Activated CD4-positive, alpha-beta T cell treated with anti-CD3 and anti-CD28 coated beads, Interleukin-2, amount 50 U/mL, for 24 hours (primary cell): Measurements from ENCODE around the gene CGNL1.

Source experiments
- DNase-seq, 2 donors: peaks; one replicate each; pipeline ENCODE4 v3.0.0-alpha.2; 2020; ENCODE audit warnings: low read depth in 1 of 2, low spot score in 1 of 2

The CGNL1 gene

DNA sequence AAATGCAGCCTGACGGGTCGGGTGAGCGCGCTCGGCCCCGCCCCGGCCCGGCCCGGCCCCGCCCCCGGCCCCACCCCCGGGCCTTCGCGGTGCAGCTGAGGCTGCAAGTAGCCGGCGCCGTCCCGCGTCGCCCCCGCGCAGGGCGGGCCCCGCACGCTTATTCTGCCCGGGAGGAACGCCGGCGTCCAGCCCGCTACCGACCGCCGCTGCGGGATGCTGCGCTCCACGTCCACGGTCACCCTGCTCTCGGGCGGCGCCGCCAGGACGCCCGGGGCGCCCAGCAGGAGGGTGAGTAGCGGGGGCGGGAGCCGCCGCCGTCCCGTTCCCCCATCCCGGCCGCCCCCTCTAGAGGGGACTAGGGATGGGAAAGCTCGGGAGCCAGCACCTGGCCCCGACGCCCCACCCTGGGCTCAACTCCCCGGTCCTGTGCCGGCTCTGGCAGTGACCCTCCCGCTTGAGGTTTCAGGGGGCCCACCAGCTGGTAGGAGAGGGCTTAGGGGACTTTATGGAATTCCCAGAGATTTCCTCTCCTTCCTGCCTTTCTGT is 215.6 kb downstream of the CGNL1 start, which contains the start of gene MYZAP:
Gene MYZAP, plus strand, starts transcription at position 83 of the 546 bp plus-strand sequence. Its CDS starts 131 bp downstream, at position 214.
- peak; percentile 16 to 21 for DNase-seq

DNA sequence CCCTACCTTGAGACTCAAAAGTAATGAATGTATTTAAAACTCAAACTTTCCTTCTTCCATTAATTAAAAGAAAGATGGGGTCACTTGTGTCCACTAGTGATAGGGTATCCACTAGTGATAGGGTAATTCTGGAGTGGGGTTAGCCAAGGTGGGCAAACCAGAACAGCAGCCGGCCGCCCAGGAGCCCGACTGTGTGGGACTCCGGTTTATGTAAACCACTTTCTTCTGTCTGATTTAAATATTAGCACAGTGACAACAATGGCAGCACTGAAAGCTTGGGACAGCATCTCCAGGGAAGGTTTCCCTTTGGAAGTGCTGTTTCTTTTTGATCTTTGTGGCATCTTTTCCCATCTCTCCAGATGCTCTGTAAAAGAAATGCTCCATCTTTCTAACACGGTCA is 216.1 kb downstream of the CGNL1 start:
- DNase-seq = no peak

DNA sequence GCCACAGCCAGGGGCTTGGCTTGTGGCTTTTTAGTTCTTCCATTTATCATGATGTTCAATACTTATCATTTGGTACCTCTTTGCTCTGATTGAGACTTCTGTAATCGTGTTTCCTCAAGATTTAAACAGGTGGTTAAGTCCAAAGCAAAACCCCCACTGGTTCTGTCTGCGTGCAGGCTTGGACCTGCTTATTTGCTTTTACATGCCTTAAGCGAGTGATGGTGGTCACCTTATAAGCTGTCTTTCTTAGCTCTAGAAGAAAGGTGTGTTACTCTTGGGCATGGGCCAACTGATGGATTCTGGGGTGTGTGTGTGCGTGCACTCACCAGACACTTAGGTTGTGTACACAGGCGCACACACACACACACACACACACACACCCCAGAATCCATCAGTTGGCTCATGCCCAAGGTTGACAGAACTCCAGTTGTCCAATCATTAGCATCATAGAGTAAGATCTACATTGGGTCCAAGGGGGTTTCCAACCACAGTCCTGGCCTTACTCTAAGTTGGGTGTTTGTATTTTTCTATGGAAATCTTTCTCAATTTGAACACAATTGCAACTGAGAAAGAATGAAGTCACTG is 216.6 kb downstream of the CGNL1 start:
- no peak for DNase-seq

DNA sequence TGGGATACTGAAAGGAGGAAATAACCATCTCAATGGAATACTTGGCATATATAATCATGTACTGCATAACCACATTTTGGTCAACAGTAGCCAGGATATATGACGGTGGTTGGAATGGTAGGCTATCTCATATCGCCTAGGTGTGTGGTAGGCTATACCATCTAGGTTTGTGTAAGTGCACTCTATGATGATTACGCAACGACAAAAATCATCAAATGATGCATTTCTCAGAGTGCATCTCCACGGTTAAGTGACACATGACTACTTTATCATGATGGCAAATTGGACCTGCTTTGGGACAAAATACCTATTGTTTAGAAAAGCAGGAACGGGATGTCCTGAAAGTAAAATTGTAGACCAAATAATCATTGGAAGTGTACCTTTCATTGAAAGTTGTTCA is 218.2 kb downstream of the CGNL1 start:
- DNase-seq = no peak

DNA sequence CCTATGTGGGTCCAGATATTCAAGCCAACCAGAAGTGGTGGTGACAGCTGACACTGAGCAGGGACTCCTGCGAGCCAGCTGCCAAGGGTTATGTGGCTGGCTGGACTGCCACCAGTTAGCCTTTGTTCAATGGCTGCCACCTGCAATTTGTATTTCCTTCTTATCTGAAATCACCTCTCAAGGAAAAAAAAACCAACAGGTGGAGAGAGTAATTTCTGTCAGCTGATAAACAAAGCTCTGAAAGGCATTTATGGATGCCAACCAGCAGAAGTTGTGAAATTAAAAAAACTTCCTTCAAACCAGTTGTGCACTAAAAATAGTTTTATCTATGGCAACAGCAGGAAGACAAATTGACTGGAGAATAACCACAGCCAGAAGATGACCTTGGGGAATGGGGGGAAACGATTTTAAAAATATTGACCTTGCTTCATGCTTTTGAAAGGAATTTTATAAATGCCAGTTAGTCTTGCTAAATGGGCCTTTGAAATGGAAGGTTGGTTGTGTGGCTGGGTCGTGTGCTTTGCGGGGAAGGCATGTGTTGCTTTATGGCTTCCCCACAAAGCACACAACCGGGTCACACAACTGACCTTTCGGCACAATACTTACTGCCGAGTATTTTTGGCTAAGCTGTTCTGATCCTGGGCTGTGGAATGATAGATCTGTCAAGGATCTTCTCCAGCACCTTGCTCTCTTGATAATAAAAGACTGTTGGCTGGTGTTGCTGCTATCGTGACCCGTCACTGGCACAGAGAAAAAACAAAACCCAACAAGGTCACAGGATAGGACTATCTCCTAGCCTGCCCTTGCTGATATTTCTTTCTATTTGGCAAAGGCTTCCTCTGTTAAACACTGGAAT is 218.9 kb downstream of the CGNL1 start:
- DNase-seq = no peak

DNA sequence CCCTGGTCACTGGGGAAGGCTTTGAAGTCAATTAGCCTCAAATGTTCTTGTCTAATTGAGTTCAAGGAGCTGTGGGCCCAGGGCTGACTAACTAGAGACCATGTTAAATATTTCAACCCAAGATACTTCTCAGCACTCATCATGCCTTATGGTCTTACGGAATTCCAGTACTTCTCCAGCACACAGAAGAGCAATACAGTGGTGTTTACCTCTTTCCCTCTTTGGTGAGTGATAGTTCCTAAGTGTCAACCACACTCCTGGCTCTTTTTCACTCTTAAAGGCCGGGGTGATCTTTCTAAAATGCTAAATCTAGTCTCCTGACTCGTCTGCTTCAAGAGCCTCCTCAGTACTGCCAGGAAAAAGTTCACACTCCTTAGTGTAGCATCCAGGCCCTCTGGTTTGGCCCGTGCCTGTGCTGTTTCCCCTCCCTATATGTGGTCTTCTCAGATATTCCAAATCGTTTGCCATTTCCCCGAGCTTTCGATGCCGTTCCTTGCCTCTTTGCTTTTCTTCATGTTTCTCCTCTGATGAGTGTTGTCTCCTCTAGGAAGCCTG is 220.1 kb downstream of the CGNL1 start:
- no peak for DNase-seq

DNA sequence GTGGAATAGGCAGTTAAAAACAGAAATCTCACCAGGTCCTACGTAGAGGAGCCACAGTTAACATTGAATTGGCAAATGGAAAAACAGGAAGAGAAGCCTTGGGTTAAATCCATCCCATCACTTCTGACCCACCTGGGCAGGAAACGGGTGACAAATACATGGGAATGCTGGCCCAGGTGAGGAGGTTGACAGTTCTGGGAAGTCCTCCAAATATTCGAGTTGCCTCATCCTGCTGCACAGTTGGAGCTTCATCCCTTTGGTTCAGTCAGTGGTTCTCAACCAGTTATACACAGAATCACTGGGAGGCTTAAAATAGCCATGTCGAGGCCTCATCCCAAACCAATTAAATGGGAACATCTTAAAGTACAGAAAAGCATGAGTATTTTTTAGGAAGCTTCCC is 220.7 kb downstream of the CGNL1 start:
- DNase-seq = no peak

DNA sequence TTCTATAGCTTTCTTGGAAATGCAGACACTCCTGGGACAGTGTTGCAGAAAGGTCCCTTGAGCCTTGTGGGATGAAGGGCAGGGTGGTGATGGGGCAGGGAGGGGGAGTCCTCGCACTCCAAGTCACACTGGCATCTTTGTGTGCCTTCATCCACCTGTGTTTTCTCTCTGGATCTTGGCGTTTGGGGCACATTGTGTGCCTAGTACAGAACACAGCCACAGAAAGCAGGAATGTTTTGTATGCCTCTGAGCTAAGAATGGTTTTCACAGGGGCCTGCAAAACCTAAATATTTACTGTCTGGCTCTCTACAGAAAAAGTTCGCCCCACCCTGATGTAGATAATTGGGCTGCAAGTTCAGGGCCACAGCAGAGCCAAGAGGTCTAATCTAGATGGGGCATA is 221.1 kb downstream of the CGNL1 start:
- no peak for DNase-seq

DNA sequence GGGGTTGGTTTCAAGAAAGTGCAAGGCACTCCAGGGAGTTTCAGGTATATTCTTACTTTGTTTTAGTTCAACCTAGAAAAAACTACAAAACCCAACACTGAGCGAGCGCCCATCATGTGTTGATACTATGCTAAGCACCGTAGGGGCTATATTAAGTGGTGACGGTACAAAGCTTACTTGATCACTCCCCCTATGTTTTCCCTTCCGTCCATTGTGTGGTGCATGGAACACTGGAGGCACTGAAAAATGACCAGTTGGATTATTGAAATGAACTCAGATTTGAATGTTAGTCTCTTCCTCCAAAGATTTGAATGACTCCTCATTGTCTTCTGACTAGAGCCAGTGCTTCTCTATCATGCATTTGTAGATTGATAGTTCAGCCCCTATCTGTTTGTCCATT is 222.0 kb downstream of the CGNL1 start:
- DNase-seq = no peak

DNA sequence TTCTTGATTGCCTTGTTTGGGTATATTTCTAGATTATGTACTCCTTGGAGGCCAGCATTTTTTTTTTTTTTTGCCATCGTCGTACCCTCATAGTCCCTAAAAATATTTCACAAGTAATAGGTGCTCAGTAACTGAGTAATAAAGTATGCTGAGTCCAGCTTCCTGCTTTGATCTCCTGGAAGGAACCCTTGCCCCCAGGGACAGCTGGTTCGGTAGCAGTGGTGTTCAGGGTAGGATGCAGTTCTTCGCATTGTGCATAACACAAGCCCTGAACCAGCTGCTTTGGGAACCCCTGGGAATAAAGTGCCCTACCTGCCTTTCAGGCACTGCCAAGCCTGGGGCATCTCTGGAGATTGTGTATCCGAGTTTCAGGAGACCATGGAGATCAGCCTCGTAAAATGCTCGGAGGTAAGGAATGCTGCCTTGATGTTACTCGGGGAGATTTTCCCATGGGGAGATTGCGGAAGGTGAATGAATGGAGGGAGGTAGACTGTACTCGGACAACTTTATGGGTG is 223.0 kb downstream of the CGNL1 start:
- DNase-seq = no peak

DNA sequence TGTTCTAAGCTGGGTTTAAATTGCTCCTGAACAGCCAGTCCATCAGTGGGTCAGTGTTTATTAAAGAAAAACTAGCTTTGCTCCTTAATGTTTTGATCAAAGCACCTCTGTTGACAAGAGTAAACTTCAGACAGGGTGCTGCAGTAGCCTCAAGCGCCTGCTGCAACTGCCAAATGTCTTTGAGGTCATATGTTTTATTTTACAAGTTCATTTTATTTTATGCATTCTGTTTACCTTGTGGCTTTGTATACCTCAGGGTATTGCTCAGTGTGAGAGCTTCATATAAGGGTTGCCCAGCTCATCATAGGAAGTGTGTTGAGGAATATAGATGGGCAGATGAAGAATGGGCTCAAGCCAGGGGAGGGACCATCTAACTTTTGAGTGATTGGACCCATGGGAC is 223.9 kb downstream of the CGNL1 start:
- DNase-seq = no peak
